H54 (cell line): ENCODE results near the gene MYCBPAP.
"Not testable (repeated sequence)": the region's sequence is repeated elsewhere in the genome, so short reads cannot be mapped to it uniquely, and the experiment has no call there.

ENCODE experiments used
- DNase-seq: peaks from one replicate; pipeline ENCODE4 v3.0.0; 2011; ENCODE audit warnings: low spot score, mixed read lengths; ENCODE audit not compliant: insufficient read length
- FAIRE-seq: peaks from 3 replicates; lab custom pipeline; 2011; peaks lifted over from hg19 to GRCh38; lab: Jason Lieb, UNC
- POLR2A ChIP-seq: IDR thresholded peaks from 2 replicates; pipeline ENCODE4 v1.6.1; 2011; ENCODE audit warnings: low read depth, mild to moderate bottlenecking, low read length

Gene MYCBPAP

GRCh38 chr17:50467114-50467854, 41.0 kb upstream of the MYCBPAP start:
- no peak for DNase-seq
- TF ChIP-seq POLR2A: no peak
- no peak for FAIRE-seq

GRCh38 chr17:50467855-50468303, 40.4 kb upstream of the MYCBPAP start:
- no peak for DNase-seq
- FAIRE-seq: no peak
- no peak for TF ChIP-seq POLR2A

- FAIRE-seq (no peak), DNase-seq (no peak)
These were observed 39.7 kb upstream of the MYCBPAP start, which contains the start of gene CHAD for GRCh38 chr17:50468304-50469207. Gene CHAD (minus strand): TSS chr17:50468880. CDS start chr17:50468813, 67 bp downstream.

GRCh38 chr17:50469208-50469605, 39.0 kb upstream of the MYCBPAP start:
- no peak for FAIRE-seq
- no peak for TF ChIP-seq POLR2A
- DNase-seq: no peak

More at GRCh38 chr17:50468304-50469207, 39.7 kb upstream of the MYCBPAP start, which contains the start of gene CHAD:
- no peak for TF ChIP-seq POLR2A

GRCh38 chr17:50469671-50470305, 38.5 kb upstream of the MYCBPAP start:
- FAIRE-seq: no peak
- DNase-seq: no peak
- TF ChIP-seq POLR2A: no peak

- no peak for FAIRE-seq
- no peak for TF ChIP-seq POLR2A
- DNase-seq: no peak
These were observed 37.8 kb upstream of the MYCBPAP start for GRCh38 chr17:50470426-50470825.

GRCh38 chr17:50471009-50471905, 37.0 kb upstream of the MYCBPAP start:
- FAIRE-seq (no peak), DNase-seq (no peak)
- TF ChIP-seq POLR2A: no peak

GRCh38 chr17:50472286-50472685, 36.0 kb upstream of the MYCBPAP start:
- TF ChIP-seq POLR2A: no peak
- no peak for FAIRE-seq
- DNase-seq: no peak

GRCh38 chr17:50472761-50473161, 35.5 kb upstream of the MYCBPAP start:
- FAIRE-seq: not testable (repeated sequence)

GRCh38 chr17:50473901-50474300, 34.3 kb upstream of the MYCBPAP start:
- TF ChIP-seq POLR2A: no peak
- DNase-seq (no peak), FAIRE-seq (no peak)

More at GRCh38 chr17:50472761-50473161, 35.5 kb upstream of the MYCBPAP start:
- DNase-seq: not testable (repeated sequence)

- FAIRE-seq (no peak), DNase-seq (no peak)
- no peak for TF ChIP-seq POLR2A
These were observed 33.7 kb upstream of the MYCBPAP start for GRCh38 chr17:50474523-50474922.

GRCh38 chr17:50475362-50475761, 32.9 kb upstream of the MYCBPAP start:
- FAIRE-seq (no peak), DNase-seq (no peak)
- TF ChIP-seq POLR2A: no peak

GRCh38 chr17:50475775-50476544, 32.3 kb upstream of the MYCBPAP start:
- not testable (repeated sequence) for FAIRE-seq, DNase-seq
